ENCODE results near the gene PROSER3. TPM values are rescaled to one million over a fixed set of nuclear protein-coding genes. Genes with fewer than 3 reads are reported as not detected.

PROSER3 gene
- polyA plus RNA-seq, 1 donor from 2014 or later: 1.2 TPM

DNA sequence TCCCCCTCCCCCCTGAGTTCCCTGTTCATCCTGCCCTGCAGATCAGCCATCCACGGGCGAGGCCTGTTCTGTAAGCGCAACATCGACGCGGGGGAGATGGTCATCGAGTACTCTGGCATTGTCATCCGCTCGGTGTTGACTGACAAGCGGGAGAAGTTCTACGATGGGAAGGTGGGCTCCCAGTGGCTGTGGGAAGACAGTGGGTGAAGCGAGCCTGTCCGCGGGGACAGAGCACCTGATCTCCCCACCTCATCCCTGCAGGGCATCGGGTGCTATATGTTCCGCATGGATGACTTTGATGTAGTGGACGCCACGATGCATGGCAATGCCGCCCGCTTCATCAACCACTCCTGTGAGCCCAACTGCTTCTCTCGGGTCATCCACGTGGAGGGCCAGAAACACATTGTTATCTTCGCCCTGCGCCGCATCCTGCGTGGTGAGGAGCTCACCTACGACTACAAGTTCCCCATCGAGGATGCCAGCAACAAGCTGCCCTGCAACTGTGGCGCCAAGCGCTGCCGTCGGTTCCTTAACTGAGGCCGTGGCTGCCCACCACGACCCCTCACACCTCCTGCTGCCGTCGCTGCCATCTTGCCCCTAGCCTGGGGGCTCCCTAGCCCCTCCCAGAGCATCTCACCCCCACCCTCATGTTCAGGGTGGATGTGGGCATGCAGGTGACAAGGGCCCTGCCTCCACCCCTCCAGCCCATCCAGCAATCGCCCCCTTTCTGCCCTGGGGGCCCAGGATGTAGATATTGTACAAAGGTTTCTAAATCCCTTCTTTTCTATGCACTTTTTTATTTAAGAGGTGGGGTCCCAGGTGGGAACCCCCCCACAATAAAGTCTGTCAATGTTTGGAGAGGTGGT is 19.7 kb upstream of the PROSER3 start:
- Histone ChIP-seq H2AFZ (ENCODE audit: low read depth, low read length) (no peak overlapping the region), H3K79me2 (replicated peaks; ENCODE audit: insufficient read depth, low read length) (no peaks in the 10 kb centered on the region), H3F3A (ENCODE audit: insufficient read depth, low read length, poor library complexity, severe bottlenecking) (no peaks in the 10 kb centered on the region), H3K36me3 (ENCODE audit: insufficient read depth, low read length) (no peaks in the 10 kb centered on the region), H3K9me2 (ENCODE audit: insufficient read depth, low read length) (no peaks in the 10 kb centered on the region), H3K27me3 (ENCODE audit: insufficient read depth, low read depth, low read length) (no peaks in the 10 kb centered on the region), H4K20me1 (ENCODE audit: insufficient read depth) (no peaks in the 10 kb centered on the region), H3K9me3 (ENCODE audit: low read length) (no peaks in the 10 kb centered on the region), H3K4me2 (ENCODE audit: low read length) (no peak overlapping the region), H3K9ac (ENCODE audit: low read length) (no peak overlapping the region), H3K4me3 (ENCODE audit: low read length) (no peak overlapping the region), H3K27ac (ENCODE audit: low read length) (no peak overlapping the region)
- TF ChIP-seq MXI1 (conservative IDR thresholded peaks at IDR 0.05; ENCODE audit: poor library complexity, severe bottlenecking) (no peak), RAD21 (conservative IDR thresholded peaks at IDR 0.05) (no peak), EZH2 (IDR thresholded peaks at IDR 0.05; ENCODE audit: borderline replicate concordance, insufficient read depth, low read length, poor library complexity, severe bottlenecking) (no peak), POLR2AphosphoS5 (IDR thresholded peaks at IDR 0.05) (no peak), TAF1 (IDR thresholded peaks at IDR 0.05; ENCODE audit: low read depth) (no peak), SMC3 (conservative IDR thresholded peaks at IDR 0.05; ENCODE audit: poor library complexity) (no peak), EP300 (conservative IDR thresholded peaks at IDR 0.05; ENCODE audit: poor library complexity, severe bottlenecking) (no peak)
- TF ChIP-seq, protein P1, sequence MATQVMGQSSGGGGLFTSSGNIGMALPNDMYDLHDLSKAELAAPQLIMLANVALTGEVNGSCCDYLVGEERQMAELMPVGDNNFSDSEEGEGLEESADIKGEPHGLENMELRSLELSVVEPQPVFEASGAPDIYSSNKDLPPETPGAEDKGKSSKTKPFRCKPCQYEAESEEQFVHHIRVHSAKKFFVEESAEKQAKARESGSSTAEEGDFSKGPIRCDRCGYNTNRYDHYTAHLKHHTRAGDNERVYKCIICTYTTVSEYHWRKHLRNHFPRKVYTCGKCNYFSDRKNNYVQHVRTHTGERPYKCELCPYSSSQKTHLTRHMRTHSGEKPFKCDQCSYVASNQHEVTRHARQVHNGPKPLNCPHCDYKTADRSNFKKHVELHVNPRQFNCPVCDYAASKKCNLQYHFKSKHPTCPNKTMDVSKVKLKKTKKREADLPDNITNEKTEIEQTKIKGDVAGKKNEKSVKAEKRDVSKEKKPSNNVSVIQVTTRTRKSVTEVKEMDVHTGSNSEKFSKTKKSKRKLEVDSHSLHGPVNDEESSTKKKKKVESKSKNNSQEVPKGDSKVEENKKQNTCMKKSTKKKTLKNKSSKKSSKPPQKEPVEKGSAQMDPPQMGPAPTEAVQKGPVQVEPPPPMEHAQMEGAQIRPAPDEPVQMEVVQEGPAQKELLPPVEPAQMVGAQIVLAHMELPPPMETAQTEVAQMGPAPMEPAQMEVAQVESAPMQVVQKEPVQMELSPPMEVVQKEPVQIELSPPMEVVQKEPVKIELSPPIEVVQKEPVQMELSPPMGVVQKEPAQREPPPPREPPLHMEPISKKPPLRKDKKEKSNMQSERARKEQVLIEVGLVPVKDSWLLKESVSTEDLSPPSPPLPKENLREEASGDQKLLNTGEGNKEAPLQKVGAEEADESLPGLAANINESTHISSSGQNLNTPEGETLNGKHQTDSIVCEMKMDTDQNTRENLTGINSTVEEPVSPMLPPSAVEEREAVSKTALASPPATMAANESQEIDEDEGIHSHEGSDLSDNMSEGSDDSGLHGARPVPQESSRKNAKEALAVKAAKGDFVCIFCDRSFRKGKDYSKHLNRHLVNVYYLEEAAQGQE (IDR thresholded peaks at IDR 0.05; ENCODE audit: borderline replicate concordance): no peak
- TF ChIP-seq, protein P2, sequence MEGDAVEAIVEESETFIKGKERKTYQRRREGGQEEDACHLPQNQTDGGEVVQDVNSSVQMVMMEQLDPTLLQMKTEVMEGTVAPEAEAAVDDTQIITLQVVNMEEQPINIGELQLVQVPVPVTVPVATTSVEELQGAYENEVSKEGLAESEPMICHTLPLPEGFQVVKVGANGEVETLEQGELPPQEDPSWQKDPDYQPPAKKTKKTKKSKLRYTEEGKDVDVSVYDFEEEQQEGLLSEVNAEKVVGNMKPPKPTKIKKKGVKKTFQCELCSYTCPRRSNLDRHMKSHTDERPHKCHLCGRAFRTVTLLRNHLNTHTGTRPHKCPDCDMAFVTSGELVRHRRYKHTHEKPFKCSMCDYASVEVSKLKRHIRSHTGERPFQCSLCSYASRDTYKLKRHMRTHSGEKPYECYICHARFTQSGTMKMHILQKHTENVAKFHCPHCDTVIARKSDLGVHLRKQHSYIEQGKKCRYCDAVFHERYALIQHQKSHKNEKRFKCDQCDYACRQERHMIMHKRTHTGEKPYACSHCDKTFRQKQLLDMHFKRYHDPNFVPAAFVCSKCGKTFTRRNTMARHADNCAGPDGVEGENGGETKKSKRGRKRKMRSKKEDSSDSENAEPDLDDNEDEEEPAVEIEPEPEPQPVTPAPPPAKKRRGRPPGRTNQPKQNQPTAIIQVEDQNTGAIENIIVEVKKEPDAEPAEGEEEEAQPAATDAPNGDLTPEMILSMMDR (IDR thresholded peaks at IDR 0.05; ENCODE audit: poor library complexity, severe bottlenecking): no peak

DNA sequence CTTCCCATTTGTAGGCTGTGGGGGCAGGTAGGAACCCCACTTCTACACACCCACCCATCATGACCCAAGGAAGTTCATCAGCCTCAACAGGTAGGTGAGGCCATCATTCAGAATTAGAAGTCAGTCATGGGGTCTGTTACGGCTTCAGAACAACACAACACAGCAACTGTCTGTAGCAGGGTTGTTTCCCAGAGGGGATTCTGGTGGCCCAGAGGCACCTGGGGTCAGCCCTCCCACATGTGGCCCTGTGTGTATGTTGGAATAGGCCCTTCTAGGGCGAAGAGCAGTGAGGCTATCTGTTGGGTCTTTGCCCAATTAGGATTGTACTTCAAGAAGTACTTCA is 19.1 kb upstream of the PROSER3 start:
- no peaks in the 10 kb centered on the region for H3K36me3 ChIP-seq (ENCODE audit: insufficient read depth, low read length)
- H4K20me1 ChIP-seq (ENCODE audit: insufficient read depth): no peaks in the 10 kb centered on the region
- no peak overlapping the region for H3K9ac ChIP-seq (ENCODE audit: low read length)
- H3K4me2 ChIP-seq (ENCODE audit: low read length): no peak overlapping the region
- H2AFZ ChIP-seq (ENCODE audit: low read depth, low read length): no peak overlapping the region
- no peaks in the 10 kb centered on the region for H3F3A ChIP-seq (ENCODE audit: insufficient read depth, low read length, poor library complexity, severe bottlenecking)
- no peaks in the 10 kb centered on the region for H3K27me3 ChIP-seq (ENCODE audit: insufficient read depth, low read depth, low read length)
- TF ChIP-seq, protein P2 (IDR thresholded peaks at IDR 0.05; ENCODE audit: poor library complexity, severe bottlenecking): no peak
- TF ChIP-seq RAD21 (conservative IDR thresholded peaks at IDR 0.05) (no peak), MXI1 (conservative IDR thresholded peaks at IDR 0.05; ENCODE audit: poor library complexity, severe bottlenecking) (no peak), EZH2 (IDR thresholded peaks at IDR 0.05; ENCODE audit: borderline replicate concordance, insufficient read depth, low read length, poor library complexity, severe bottlenecking) (no peak), EP300 (conservative IDR thresholded peaks at IDR 0.05; ENCODE audit: poor library complexity, severe bottlenecking) (no peak), SMC3 (conservative IDR thresholded peaks at IDR 0.05; ENCODE audit: poor library complexity) (no peak)
- TF ChIP-seq, protein P1 (IDR thresholded peaks at IDR 0.05; ENCODE audit: borderline replicate concordance): no peak
- no peak overlapping the region for H3K27ac ChIP-seq (ENCODE audit: low read length)
- H3K9me3 ChIP-seq (ENCODE audit: low read length): no peaks in the 10 kb centered on the region
- no peaks in the 10 kb centered on the region for H3K9me2 ChIP-seq (ENCODE audit: insufficient read depth, low read length)
- H3K79me2 ChIP-seq (replicated peaks; ENCODE audit: insufficient read depth, low read length): no peaks in the 10 kb centered on the region
- no peak overlapping the region for H3K4me3 ChIP-seq (ENCODE audit: low read length)
